PFSK-1 (cell line): ENCODE results near the gene TLNRD1.

Source experiments
- FOXP2 ChIP-seq: optimal IDR thresholded peaks from 2 replicates; pipeline ENCODE3; 2011; ENCODE audit warnings: borderline replicate concordance, control low read depth, inconsistent platforms; ENCODE audit not compliant: insufficient read depth; ENCODE audit errors: extremely low read length, extremely low read depth
- POLR2AphosphoS5 ChIP-seq: IDR thresholded peaks from 2 replicates; pipeline ENCODE4 v1.6.1; 2012; ENCODE audit warnings: low read depth, mild to moderate bottlenecking, control low read depth, low read length, moderate library complexity
- SIN3A ChIP-seq: IDR thresholded peaks from 2 replicates; pipeline ENCODE4 v1.6.1; 2012; ENCODE audit warnings: mild to moderate bottlenecking, low read length, moderate library complexity, borderline replicate concordance; ENCODE audit not compliant: insufficient read depth
- TAF1 ChIP-seq: IDR thresholded peaks from 2 replicates; pipeline ENCODE4 v1.6.1; 2012; ENCODE audit warnings: low read length, control low read depth, borderline replicate concordance; ENCODE audit not compliant: insufficient read depth
- TF ChIP-seq, protein P1 (sequence below), 2 experiments: IDR thresholded peaks; 2 replicates each; pipeline versions ENCODE4 v1.6.1 to v1.8.0; 2011 to 2012; ENCODE audit warnings: low read depth in 2 of 2, low read length in 2 of 2, control low read depth in 1 of 2, inconsistent platforms in 1 of 2, mild to moderate bottlenecking in 1 of 2, moderate library complexity in 1 of 2; ENCODE audit not compliant: insufficient read depth in 1 of 2

TLNRD1 gene

DNA sequence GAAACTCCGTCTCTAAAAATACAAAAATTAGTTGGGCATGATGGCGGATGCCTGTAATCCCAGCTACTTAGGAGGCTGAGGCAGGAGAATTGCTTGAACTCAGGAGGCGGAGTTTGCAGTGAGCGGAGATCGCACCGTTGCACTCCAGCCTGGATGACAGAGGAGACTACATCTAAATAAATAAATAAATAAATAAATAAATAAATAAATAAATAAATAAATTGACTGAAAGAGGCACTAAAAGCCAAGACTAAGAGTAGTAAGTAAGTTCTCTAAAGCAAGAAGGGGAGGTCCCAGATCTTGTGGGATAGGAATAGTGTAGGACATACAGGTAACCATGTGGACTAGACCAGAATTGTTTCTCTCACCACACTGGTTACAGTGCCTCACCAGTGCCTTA is 40.0 kb downstream of the TLNRD1 start:
- TF ChIP-seq POLR2AphosphoS5, result no peak

DNA sequence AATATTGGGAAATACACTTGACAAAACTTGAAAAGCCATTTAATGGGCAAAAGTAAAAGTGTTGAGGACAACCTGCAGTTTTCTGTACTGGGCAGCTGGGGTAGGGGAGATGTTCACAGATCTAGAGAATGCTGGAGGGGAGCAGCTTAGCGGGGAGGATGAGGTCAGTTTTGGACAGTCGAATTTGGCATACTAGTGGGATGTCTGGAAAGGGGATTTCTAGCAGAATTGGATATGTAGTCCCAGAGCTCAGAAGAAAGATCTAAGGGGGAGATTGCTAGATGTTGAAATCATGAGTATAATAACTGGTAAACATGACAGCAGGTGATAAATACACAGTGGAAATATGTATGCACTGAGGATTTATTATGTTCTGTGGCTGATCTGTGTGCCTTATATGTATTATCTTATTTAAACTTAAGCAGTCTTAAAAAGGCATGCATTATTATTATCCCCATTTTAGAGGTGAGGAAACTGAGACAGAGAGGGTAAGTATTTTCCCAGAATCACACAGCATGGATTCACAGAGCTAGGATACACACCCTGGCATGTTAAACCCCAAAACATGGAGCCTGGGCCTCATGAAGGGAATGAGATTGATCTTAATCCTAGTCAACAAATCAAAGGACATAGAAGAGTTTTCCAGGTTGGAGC is 42.7 kb downstream of the TLNRD1 start:
- TF ChIP-seq, protein P1, sequence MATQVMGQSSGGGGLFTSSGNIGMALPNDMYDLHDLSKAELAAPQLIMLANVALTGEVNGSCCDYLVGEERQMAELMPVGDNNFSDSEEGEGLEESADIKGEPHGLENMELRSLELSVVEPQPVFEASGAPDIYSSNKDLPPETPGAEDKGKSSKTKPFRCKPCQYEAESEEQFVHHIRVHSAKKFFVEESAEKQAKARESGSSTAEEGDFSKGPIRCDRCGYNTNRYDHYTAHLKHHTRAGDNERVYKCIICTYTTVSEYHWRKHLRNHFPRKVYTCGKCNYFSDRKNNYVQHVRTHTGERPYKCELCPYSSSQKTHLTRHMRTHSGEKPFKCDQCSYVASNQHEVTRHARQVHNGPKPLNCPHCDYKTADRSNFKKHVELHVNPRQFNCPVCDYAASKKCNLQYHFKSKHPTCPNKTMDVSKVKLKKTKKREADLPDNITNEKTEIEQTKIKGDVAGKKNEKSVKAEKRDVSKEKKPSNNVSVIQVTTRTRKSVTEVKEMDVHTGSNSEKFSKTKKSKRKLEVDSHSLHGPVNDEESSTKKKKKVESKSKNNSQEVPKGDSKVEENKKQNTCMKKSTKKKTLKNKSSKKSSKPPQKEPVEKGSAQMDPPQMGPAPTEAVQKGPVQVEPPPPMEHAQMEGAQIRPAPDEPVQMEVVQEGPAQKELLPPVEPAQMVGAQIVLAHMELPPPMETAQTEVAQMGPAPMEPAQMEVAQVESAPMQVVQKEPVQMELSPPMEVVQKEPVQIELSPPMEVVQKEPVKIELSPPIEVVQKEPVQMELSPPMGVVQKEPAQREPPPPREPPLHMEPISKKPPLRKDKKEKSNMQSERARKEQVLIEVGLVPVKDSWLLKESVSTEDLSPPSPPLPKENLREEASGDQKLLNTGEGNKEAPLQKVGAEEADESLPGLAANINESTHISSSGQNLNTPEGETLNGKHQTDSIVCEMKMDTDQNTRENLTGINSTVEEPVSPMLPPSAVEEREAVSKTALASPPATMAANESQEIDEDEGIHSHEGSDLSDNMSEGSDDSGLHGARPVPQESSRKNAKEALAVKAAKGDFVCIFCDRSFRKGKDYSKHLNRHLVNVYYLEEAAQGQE (IDR thresholded peaks at IDR 0.05; ENCODE audit: insufficient read depth in 1 of 2, low read depth in 2 of 2, low read length in 2 of 2), result no peak
- no peak for TF ChIP-seq POLR2AphosphoS5
- no peak for TF ChIP-seq TAF1
- TF ChIP-seq SIN3A, result no peak
- TF ChIP-seq FOXP2, result no peak

DNA sequence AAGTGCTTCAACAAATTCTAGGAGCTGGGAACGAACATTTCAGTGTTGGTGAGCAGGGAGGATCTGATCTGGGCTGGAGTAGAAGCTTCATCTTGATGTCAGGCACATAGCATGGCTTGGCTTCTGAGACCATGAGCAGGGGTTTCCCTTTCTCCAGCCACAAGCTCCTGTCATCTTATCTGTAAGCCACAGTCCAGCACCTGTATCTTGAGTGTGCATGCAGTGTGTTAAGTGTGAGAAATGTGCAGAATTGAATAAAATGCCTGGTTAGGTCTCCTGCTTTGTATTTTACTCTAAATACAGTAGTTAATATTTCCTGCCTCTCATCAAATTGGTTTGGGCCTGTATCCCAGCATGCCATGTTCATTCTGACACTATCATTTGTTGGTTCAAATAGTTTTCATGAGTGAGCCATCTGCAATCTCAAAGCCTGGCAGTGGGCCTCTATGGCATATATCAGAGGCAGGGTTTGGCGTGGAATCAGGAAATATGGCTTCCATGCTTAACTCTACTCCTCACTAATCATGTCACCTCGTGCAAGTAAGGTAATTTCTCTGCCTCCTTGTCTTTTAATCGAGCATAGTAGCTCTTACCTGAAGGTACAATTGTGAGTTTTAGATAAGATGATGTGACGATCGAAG is 43.3 kb downstream of the TLNRD1 start:
- no peak for TF ChIP-seq FOXP2
- TF ChIP-seq POLR2AphosphoS5, result no peak
- TF ChIP-seq TAF1, result no peak
- TF ChIP-seq, protein P1 (IDR thresholded peaks at IDR 0.05; ENCODE audit: insufficient read depth in 1 of 2, low read depth in 2 of 2, low read length in 2 of 2), result no peak

DNA sequence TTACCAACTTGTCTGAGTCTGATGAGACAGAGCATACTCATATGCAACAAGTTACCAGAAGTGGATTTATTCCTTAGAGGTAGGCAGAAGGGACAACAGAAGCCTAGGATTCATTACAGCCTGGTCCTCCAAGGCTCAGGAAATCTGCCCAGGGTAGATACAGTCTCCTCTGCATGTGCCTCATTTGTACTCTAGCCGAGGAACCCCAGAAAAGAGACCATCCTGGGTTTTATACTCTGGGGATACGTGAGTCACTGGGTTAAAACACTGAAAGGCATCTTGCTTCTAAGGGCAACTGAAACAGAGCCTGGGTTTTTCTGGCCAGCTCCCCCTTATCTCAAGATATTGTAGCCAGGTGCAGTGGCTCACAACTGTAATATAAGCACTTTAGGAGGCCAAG is 45.6 kb downstream of the TLNRD1 start:
- TF ChIP-seq SIN3A (no peak), TAF1 (no peak), FOXP2 (no peak), POLR2AphosphoS5 (no peak)
- TF ChIP-seq, protein P1 (IDR thresholded peaks at IDR 0.05; ENCODE audit: insufficient read depth in 1 of 2, low read depth in 2 of 2, low read length in 2 of 2), result no peak

DNA sequence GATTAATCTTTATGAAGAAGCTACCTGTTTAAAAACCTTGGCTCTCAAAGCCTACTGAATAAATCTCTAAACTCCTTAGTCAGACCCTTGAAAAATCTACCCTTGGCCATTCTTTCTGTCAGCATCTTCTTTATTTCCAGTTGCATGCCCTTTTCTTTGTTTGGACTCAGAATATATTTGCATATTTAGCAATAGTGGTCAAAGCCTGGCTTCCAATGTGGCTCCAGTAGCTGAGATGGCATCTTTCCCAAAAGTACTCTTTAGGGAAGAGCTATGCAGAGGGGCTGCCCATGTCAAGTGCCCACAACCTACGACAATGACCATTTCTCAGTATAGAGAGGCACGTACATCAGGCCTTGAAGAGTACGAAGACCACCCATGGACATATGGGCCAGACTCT is 47.2 kb downstream of the TLNRD1 start:
- no peak for TF ChIP-seq TAF1
- TF ChIP-seq SIN3A, result no peak
- TF ChIP-seq, protein P1 (IDR thresholded peaks at IDR 0.05; ENCODE audit: insufficient read depth in 1 of 2, low read depth in 2 of 2, low read length in 2 of 2), result no peak
- TF ChIP-seq FOXP2, result no peak
- no peak for TF ChIP-seq POLR2AphosphoS5
